Tibial artery (tissue), 4 donors: ENCODE data around the gene PRKAR1B.

Experiments used
- DNase-seq, 2 donors: peaks; one replicate each; pipeline ENCODE4 v3.0.0-alpha.2; 2019
- H3K27ac ChIP-seq, 2 donors: fragments of 200-600 bp; sonication (generic) in 1 of 2; 1 replicate in 1 of 2; 2 replicates in 1 of 2; pipeline ENCODE4 v1.5.1; 2018 to 2019; ENCODE audit warnings: mild to moderate bottlenecking in 1 of 2
- H3K27me3 ChIP-seq, 2 donors: fragments of 200-600 bp; sonication (generic) in 1 of 2; one replicate each; pipeline versions ENCODE4 v1.5.1 to v1.6.0; 2016 to 2019
- H3K36me3 ChIP-seq, 3 donors: fragments of 200-600 bp; sonication (generic) in 2 of 3; one replicate each; pipeline ENCODE4 v1.5.1; 2016 to 2019; ENCODE audit warnings: mild to moderate bottlenecking in 2 of 3
- H3K4me1 ChIP-seq, 4 donors: fragments of 200-600 bp; sonication (generic) in 2 of 4; 1 replicate in 3 of 4; 2 replicates in 1 of 4; pipeline ENCODE4 v1.5.1; 2016 to 2019
- H3K4me3 ChIP-seq, 2 donors: fragments of 200-600 bp; sonication (generic) in 1 of 2; 1 replicate in 1 of 2; 2 replicates in 1 of 2; pipeline ENCODE4 v1.5.1; 2018 to 2019; ENCODE audit warnings: mild to moderate bottlenecking in 2 of 2
- H3K9me3 ChIP-seq, 3 donors: fragments of 200-600 bp; sonication (generic) in 1 of 3; one replicate each; pipeline ENCODE4 v1.5.1; 2016 to 2019
- intact Hi-C: fragments of 100-400 bp; cut with DNase I; formaldehyde crosslinking; loops from one replicate; pipeline ENCODE4 v1.15.0; 2023; ENCODE audit warnings: low total_unique reads
- TF ChIP-seq, protein P1 (sequence below), 2 experiments: fragments of 200-600 bp in 1 of 2; fragments of 450-650 bp in 1 of 2; IDR thresholded peaks; one replicate each; pipeline ENCODE4 v1.5.1; 2017 to 2019; ENCODE audit warnings: antibody characterized with exemption in 2 of 2, mild to moderate bottlenecking in 1 of 2, moderate library complexity in 1 of 2

The PRKAR1B gene

GRCh38 chr7:572416-573268 lies 154.4 kb downstream of the PRKAR1B start:
- H3K9me3 ChIP-seq: no peaks in the 10 kb centered on the region
- intact Hi-C loops: no loop called here
- H3K27ac ChIP-seq: no peak overlapping the region
- TF ChIP-seq, protein P1, sequence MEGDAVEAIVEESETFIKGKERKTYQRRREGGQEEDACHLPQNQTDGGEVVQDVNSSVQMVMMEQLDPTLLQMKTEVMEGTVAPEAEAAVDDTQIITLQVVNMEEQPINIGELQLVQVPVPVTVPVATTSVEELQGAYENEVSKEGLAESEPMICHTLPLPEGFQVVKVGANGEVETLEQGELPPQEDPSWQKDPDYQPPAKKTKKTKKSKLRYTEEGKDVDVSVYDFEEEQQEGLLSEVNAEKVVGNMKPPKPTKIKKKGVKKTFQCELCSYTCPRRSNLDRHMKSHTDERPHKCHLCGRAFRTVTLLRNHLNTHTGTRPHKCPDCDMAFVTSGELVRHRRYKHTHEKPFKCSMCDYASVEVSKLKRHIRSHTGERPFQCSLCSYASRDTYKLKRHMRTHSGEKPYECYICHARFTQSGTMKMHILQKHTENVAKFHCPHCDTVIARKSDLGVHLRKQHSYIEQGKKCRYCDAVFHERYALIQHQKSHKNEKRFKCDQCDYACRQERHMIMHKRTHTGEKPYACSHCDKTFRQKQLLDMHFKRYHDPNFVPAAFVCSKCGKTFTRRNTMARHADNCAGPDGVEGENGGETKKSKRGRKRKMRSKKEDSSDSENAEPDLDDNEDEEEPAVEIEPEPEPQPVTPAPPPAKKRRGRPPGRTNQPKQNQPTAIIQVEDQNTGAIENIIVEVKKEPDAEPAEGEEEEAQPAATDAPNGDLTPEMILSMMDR (IDR thresholded peaks at IDR 0.05): no peak
- peaks cover 0 to 46% (median 37%) of the 10 kb centered on the region in 4 donors for H3K4me1 ChIP-seq
- DNase-seq: no peak
- no peak overlapping the region for H3K4me3 ChIP-seq
- H3K27me3 ChIP-seq: no peaks in the 10 kb centered on the region
- H3K36me3 ChIP-seq: peaks cover 0 to 5% (median 0%) of the 10 kb centered on the region in 3 donors

- no peaks in the 10 kb centered on the region for H3K9me3 ChIP-seq
- peaks cover 0 to 46% (median 38%) of the 10 kb centered on the region in 4 donors for H3K4me1 ChIP-seq
- DNase-seq: no peak
- TF ChIP-seq, protein P1 (IDR thresholded peaks at IDR 0.05): no peak
- no peaks in the 10 kb centered on the region for H3K27me3 ChIP-seq
- intact Hi-C loops: no loop called here
- H3K4me3 ChIP-seq: no peak overlapping the region
- no peaks in the 10 kb centered on the region for H3K36me3 ChIP-seq
- H3K27ac ChIP-seq: no peak overlapping the region
These were observed 155.2 kb downstream of the PRKAR1B start for GRCh38 chr7:571718-572415.

GRCh38 chr7:571096-571717 lies 155.9 kb downstream of the PRKAR1B start:
- no peaks in the 10 kb centered on the region for H3K36me3 ChIP-seq
- no peak overlapping the region for H3K4me3 ChIP-seq
- TF ChIP-seq, protein P1 (IDR thresholded peaks at IDR 0.05): no peak
- intact Hi-C loops: no loop called here
- H3K27ac ChIP-seq: no peak overlapping the region
- peaks cover 0 to 44% (median 37%) of the 10 kb centered on the region in 4 donors for H3K4me1 ChIP-seq
- H3K27me3 ChIP-seq: no peaks in the 10 kb centered on the region
- no peak for DNase-seq
- H3K9me3 ChIP-seq: no peaks in the 10 kb centered on the region

- DNase-seq: no peak
- intact Hi-C loops: no loop called here
- Histone ChIP-seq H3K27ac (no peak overlapping the region), H3K4me1 (peaks cover 0 to 44% (median 36%) of the 10 kb centered on the region in 4 donors), H3K4me3 (no peak overlapping the region), H3K9me3 (no peaks in the 10 kb centered on the region), H3K36me3 (no peaks in the 10 kb centered on the region), H3K27me3 (no peaks in the 10 kb centered on the region)
- TF ChIP-seq, protein P1 (IDR thresholded peaks at IDR 0.05): no peak
These were observed 156.3 kb downstream of the PRKAR1B start for GRCh38 chr7:570801-571070.

GRCh38 chr7:569996-570800 lies 156.9 kb downstream of the PRKAR1B start:
- intact Hi-C loops: no loop called here
- Histone ChIP-seq H3K4me3 (no peak overlapping the region), H3K27me3 (no peaks in the 10 kb centered on the region), H3K36me3 (no peaks in the 10 kb centered on the region), H3K4me1 (peaks cover 0 to 43% (median 35%) of the 10 kb centered on the region in 4 donors), H3K9me3 (no peaks in the 10 kb centered on the region), H3K27ac (no peak overlapping the region)
- TF ChIP-seq, protein P1 (IDR thresholded peaks at IDR 0.05): no peak
- DNase-seq: no peak
